Nephron (organoid): ENCODE measurements around the gene SLC18A3.

ENCODE experiments used
- H3K27ac Mint-ChIP-seq, 3 experiments: 2 replicates each; pipeline ENCODE4 v1.8.0; 2020; ENCODE audit warnings: mixed read lengths in 3 of 3, mild to moderate bottlenecking in 2 of 3, moderate library complexity in 1 of 3
- H3K27me3 Mint-ChIP-seq: 2 replicates; pipeline ENCODE4 v1.8.0; 2021; ENCODE audit warnings: low read depth, mild to moderate bottlenecking, moderate library complexity, mixed read lengths
- H3K36me3 Mint-ChIP-seq: 2 replicates; pipeline ENCODE4 v1.8.0; 2020; ENCODE audit warnings: low read depth, mixed read lengths
- H3K4me1 Mint-ChIP-seq: 2 replicates; pipeline ENCODE4 v1.8.0; 2020; ENCODE audit warnings: mixed read lengths
- H3K4me3 Mint-ChIP-seq, 3 experiments: 2 replicates each; pipeline ENCODE4 v1.8.0; 2020; ENCODE audit warnings: mild to moderate bottlenecking in 3 of 3, mixed read lengths in 3 of 3, moderate library complexity in 2 of 3
- H3K9me3 Mint-ChIP-seq: 2 replicates; pipeline ENCODE4 v1.8.0; 2020; ENCODE audit warnings: mixed read lengths
- CTCF ChIP-seq, 3 experiments: fragments of 200-600 bp; sonication (generic); IDR thresholded peaks; one replicate each; pipeline ENCODE4 v1.5.0; 2021; ENCODE audit warnings: antibody characterized with exemption in 3 of 3; ENCODE audit not compliant: unreplicated experiment in 3 of 3

SLC18A3 gene

GRCh38 chr10:49596836-49597235 lies 13.3 kb upstream of the SLC18A3 start:
- H3K36me3 Mint-ChIP-seq: no peaks in the 10 kb centered on the region
- no peak overlapping the region for H3K4me3 Mint-ChIP-seq
- H3K9me3 Mint-ChIP-seq: no peaks in the 10 kb centered on the region
- no peak for TF ChIP-seq CTCF (IDR thresholded peaks at IDR 0.05; ENCODE audit: unreplicated experiment in 3 of 3)
- H3K4me1 Mint-ChIP-seq: no peaks in the 10 kb centered on the region
- H3K27ac Mint-ChIP-seq: no peak overlapping the region
- H3K27me3 Mint-ChIP-seq: peaks cover 65% of the 10 kb centered on the region

GRCh38 chr10:49597426-49598163 lies 12.5 kb upstream of the SLC18A3 start:
- no peaks in the 10 kb centered on the region for H3K9me3 Mint-ChIP-seq
- H3K27me3 Mint-ChIP-seq: peaks cover 63% of the 10 kb centered on the region
- H3K27ac Mint-ChIP-seq: no peak overlapping the region
- H3K4me3 Mint-ChIP-seq: no peak overlapping the region
- no peaks in the 10 kb centered on the region for H3K4me1 Mint-ChIP-seq
- no peaks in the 10 kb centered on the region for H3K36me3 Mint-ChIP-seq
- no peak for TF ChIP-seq CTCF (IDR thresholded peaks at IDR 0.05; ENCODE audit: unreplicated experiment in 3 of 3)

- Mint-ChIP-seq H3K4me3 (no peak overlapping the region), H3K36me3 (no peaks in the 10 kb centered on the region), H3K27ac (no peak overlapping the region), H3K27me3 (peaks cover 64% of the 10 kb centered on the region), H3K4me1 (no peaks in the 10 kb centered on the region), H3K9me3 (no peaks in the 10 kb centered on the region)
- TF ChIP-seq CTCF (IDR thresholded peaks at IDR 0.05; ENCODE audit: unreplicated experiment in 3 of 3): no peak
These were observed 11.8 kb upstream of the SLC18A3 start for GRCh38 chr10:49598164-49598856.

- no peak for TF ChIP-seq CTCF (IDR thresholded peaks at IDR 0.05; ENCODE audit: unreplicated experiment in 3 of 3)
- H3K36me3 Mint-ChIP-seq: no peaks in the 10 kb centered on the region
- H3K27ac Mint-ChIP-seq: no peak overlapping the region
- H3K4me3 Mint-ChIP-seq: no peak overlapping the region
- H3K27me3 Mint-ChIP-seq: peaks cover 70% of the 10 kb centered on the region
- no peaks in the 10 kb centered on the region for H3K9me3 Mint-ChIP-seq
- no peaks in the 10 kb centered on the region for H3K4me1 Mint-ChIP-seq
These were observed 11.1 kb upstream of the SLC18A3 start for GRCh38 chr10:49598986-49599385.

GRCh38 chr10:49599546-49599945 lies 10.6 kb upstream of the SLC18A3 start:
- no peak for TF ChIP-seq CTCF (IDR thresholded peaks at IDR 0.05; ENCODE audit: unreplicated experiment in 3 of 3)
- Mint-ChIP-seq H3K36me3 (no peaks in the 10 kb centered on the region), H3K9me3 (no peaks in the 10 kb centered on the region), H3K4me3 (no peak overlapping the region), H3K27me3 (peaks cover 74% of the 10 kb centered on the region), H3K4me1 (no peaks in the 10 kb centered on the region), H3K27ac (no peak overlapping the region)

GRCh38 chr10:49600046-49600445 lies 10.1 kb upstream of the SLC18A3 start:
- TF ChIP-seq CTCF (IDR thresholded peaks at IDR 0.05; ENCODE audit: unreplicated experiment in 3 of 3): no peak
- Mint-ChIP-seq H3K27ac (no peak overlapping the region), H3K27me3 (peaks cover 76% of the 10 kb centered on the region), H3K4me3 (no peak overlapping the region), H3K9me3 (no peaks in the 10 kb centered on the region), H3K36me3 (no peaks in the 10 kb centered on the region), H3K4me1 (no peaks in the 10 kb centered on the region)
